GM12892 (cell line): ENCODE results near the gene DYNLT2.
"Not testable (repeated sequence)": the region's sequence is repeated elsewhere in the genome, so short reads cannot be mapped to it uniquely, and the experiment has no call there.

Source experiments
- DNase-seq: peaks from one replicate; pipeline ENCODE4 v3.0.0; 2011; ENCODE audit not compliant: insufficient read length
- FAIRE-seq: peaks from 2 replicates; lab custom pipeline; 2011; peaks lifted over from hg19 to GRCh38; lab: Jason Lieb, UNC
- POLR2A ChIP-seq: IDR thresholded peaks from 2 replicates; pipeline ENCODE4 v1.6.1; 2011; ENCODE audit warnings: low read depth, low read length, control low read depth
- POLR2AphosphoS5 ChIP-seq: IDR thresholded peaks from 2 replicates; pipeline ENCODE4 v1.6.1; 2011; ENCODE audit warnings: low read depth, low read length, control low read depth
- TAF1 ChIP-seq: IDR thresholded peaks from 2 replicates; pipeline ENCODE4 v1.6.1; 2011; ENCODE audit warnings: low read depth, mild to moderate bottlenecking, control low read depth, low read length, borderline replicate concordance

The DYNLT2 gene

GRCh38 chr6:169780571-169781091 lies 29.3 kb upstream of the DYNLT2 start:
- FAIRE-seq (no peak), DNase-seq (no peak)
- TF ChIP-seq TAF1, result no peak
- no peak for TF ChIP-seq POLR2A
- no peak for TF ChIP-seq POLR2AphosphoS5

DNA sequence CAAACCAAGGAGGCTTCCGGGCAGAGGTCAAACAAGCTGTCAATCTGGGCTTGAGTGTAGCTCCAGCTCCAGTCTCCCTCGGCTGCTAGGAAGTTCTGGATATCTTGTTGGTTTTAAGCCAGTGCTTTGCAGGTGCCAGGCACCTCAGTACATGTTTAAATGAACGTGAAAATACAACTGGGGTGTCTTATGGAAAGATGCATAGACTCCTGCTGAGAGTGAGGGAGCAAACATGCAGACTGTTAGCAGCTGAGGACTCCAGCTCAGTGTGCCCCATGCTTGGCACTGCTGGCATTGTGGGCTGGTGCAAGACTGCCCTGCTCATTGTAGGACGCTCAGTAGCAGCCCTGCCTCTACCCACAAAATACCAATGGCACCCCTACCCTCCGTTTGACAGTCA lies 28.5 kb upstream of the DYNLT2 start:
- DNase-seq, result no peak
- no peak for FAIRE-seq
- no peak for TF ChIP-seq POLR2A
- no peak for TF ChIP-seq POLR2AphosphoS5
- TF ChIP-seq TAF1, result no peak

DNA sequence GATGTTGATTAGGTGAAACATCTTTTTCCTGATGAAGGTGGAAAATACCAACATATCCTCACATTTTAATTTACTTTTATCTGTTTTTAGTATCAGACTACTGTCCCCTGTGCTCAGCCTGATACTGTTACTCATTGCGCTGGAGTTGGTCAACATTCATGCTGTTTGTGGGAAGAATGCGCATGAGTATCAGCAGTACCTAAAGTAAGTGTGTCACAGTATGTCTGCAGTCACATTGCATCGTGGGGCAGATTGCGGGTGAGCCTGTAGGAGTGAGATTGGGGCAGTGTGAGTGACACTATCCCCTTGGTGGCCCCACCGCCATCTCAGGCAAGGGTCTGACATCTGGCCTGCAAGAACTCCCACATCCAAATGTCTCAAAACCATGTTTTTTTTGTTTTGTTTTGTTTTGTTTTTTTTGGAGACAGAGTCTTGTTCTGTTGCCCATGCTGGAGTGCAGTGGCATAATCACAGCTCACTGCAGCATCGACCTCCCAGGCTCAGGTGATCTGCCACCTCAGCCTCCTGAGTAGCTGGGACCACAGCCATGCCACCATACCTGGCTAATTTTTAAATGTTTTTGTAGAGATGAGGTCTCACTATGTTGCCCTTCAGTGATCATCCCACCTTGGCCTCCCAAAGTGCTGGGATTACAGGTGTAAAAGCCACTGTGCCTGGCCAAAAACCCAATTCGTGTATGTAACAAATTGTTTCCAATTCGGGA lies 27.9 kb upstream of the DYNLT2 start:
- TF ChIP-seq POLR2AphosphoS5, result no peak
- no peak for TF ChIP-seq POLR2A
- no peak for TF ChIP-seq TAF1
- FAIRE-seq (no peak), DNase-seq (no peak)

GRCh38 chr6:169778646-169779045 lies 27.3 kb upstream of the DYNLT2 start:
- DNase-seq (no peak), FAIRE-seq (no peak)
- no peak for TF ChIP-seq TAF1
- TF ChIP-seq POLR2AphosphoS5, result no peak
- no peak for TF ChIP-seq POLR2A

GRCh38 chr6:169777896-169778295 lies 26.5 kb upstream of the DYNLT2 start:
- DNase-seq (no peak), FAIRE-seq (no peak)
- TF ChIP-seq POLR2A (no peak), TAF1 (no peak), POLR2AphosphoS5 (no peak)

- no peak for FAIRE-seq
- DNase-seq, result no peak
- TF ChIP-seq POLR2AphosphoS5 (no peak), TAF1 (no peak), POLR2A (no peak)
Observed at GRCh38 chr6:169776379-169776778, 25.0 kb upstream of the DYNLT2 start.

DNA sequence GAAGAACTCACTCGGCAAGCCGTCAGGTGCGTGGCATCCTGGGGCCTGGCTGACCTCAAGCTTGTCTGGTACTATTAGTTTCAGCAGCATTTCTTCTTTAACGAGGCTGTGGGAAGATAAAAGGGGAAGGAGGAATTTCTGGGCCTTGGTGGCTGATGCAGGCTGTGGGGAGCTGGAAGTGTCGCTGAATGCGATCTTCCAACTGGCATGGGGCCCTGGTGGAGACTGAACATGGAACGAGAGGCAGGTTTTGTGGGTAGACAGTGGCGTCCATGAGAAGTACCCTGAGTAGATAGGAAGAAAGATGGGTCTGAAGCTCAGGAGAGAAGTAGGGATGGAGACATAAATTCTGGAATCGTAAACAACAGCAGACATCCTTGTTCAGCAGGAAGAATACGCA lies 23.9 kb upstream of the DYNLT2 start:
- DNase-seq (no peak), FAIRE-seq (no peak)
- no peak for TF ChIP-seq POLR2AphosphoS5
- no peak for TF ChIP-seq POLR2A
- no peak for TF ChIP-seq TAF1

GRCh38 chr6:169774347-169774746 lies 23.0 kb upstream of the DYNLT2 start:
- DNase-seq (no peak), FAIRE-seq (no peak)
- TF ChIP-seq TAF1, result no peak
- TF ChIP-seq POLR2AphosphoS5, result no peak
- TF ChIP-seq POLR2A, result no peak

- TF ChIP-seq POLR2AphosphoS5, result no peak
- TF ChIP-seq POLR2A, result no peak
- TF ChIP-seq TAF1, result no peak
- DNase-seq (no peak), FAIRE-seq (no peak)
Observed at GRCh38 chr6:169766921-169767736, 15.8 kb upstream of the DYNLT2 start.

DNA sequence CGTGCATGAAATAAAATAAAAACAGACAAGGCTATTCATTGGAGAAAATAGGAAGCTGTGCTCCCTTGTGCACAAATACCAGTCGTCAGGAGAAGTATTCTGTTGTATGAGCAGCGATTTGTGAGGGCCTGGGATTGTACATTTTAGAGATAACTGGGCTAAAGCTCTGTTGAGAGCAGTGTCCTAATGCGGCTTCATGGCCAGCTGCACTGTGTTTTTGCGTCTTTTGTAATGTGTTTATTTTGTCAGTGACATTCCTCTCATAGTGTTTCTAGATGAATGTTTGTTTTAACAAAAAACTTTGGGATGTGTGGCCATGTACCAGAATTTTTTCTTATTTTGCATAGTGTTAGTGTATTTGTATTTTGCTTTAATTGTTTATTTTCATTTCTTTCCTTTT lies 14.9 kb upstream of the DYNLT2 start:
- FAIRE-seq (no peak), DNase-seq (no peak)
- no peak for TF ChIP-seq POLR2A
- no peak for TF ChIP-seq TAF1
- TF ChIP-seq POLR2AphosphoS5, result no peak

- FAIRE-seq, DNase-seq: not testable (repeated sequence)
Observed at GRCh38 chr6:169765789-169766188, 14.4 kb upstream of the DYNLT2 start.
